Ammon's horn (tissue), 1 donor: ENCODE results near the gene AKAIN1.

Experiments used
- DNase-seq: peaks from one replicate; pipeline ENCODE4 v3.0.0-alpha.2; 2016; ENCODE audit warnings: low spot score

The AKAIN1 gene

GRCh38 chr18:5159080-5159479 lies 38.0 kb downstream of the AKAIN1 start:
- DNase-seq: no peak

GRCh38 chr18:5158587-5158986 lies 38.5 kb downstream of the AKAIN1 start:
- no peak for DNase-seq

GRCh38 chr18:5158172-5158571 lies 38.9 kb downstream of the AKAIN1 start:
- DNase-seq: no peak

GRCh38 chr18:5155907-5156287 lies 41.2 kb downstream of the AKAIN1 start:
- no peak for DNase-seq

GRCh38 chr18:5155218-5155906 lies 41.7 kb downstream of the AKAIN1 start:
- DNase-seq: no peak

GRCh38 chr18:5152343-5153020 lies 44.6 kb downstream of the AKAIN1 start:
- DNase-seq: no peak

GRCh38 chr18:5150894-5151293 lies 46.2 kb downstream of the AKAIN1 start:
- DNase-seq: no peak

GRCh38 chr18:5146093-5146492 lies 51.0 kb downstream of the AKAIN1 start:
- no peak for DNase-seq

- no peak for DNase-seq
Measured at GRCh38 chr18:5145168-5145825, 51.8 kb downstream of the AKAIN1 start.

- DNase-seq: no peak
Measured at GRCh38 chr18:5144629-5145028, 52.4 kb downstream of the AKAIN1 start.

- DNase-seq: no peak
Measured at GRCh38 chr18:5142859-5143258, 54.2 kb downstream of the AKAIN1 start.

GRCh38 chr18:5142131-5142530 lies 54.9 kb downstream of the AKAIN1 start:
- no peak for DNase-seq

- no peak for DNase-seq
Measured at GRCh38 chr18:5137261-5137660, 59.8 kb downstream of the AKAIN1 start.

- DNase-seq: no peak
Measured at GRCh38 chr18:5132987-5133386, 64.1 kb downstream of the AKAIN1 start.

- no peak for DNase-seq
Measured at GRCh38 chr18:5122272-5122671, 74.8 kb downstream of the AKAIN1 start.

GRCh38 chr18:5110266-5110665 lies 86.8 kb downstream of the AKAIN1 start:
- no peak for DNase-seq

- no peak for DNase-seq
Measured at GRCh38 chr18:5107988-5108387, 89.1 kb downstream of the AKAIN1 start.

- no peak for DNase-seq
Measured at GRCh38 chr18:5106730-5107129, 90.3 kb downstream of the AKAIN1 start.

- no peak for DNase-seq
Measured at GRCh38 chr18:5104246-5104645, 92.8 kb downstream of the AKAIN1 start.

- DNase-seq: no peak
Measured at GRCh38 chr18:5103693-5104092, 93.4 kb downstream of the AKAIN1 start.

- DNase-seq: peak; percentile 21
Measured at GRCh38 chr18:5103286-5103685, 93.8 kb downstream of the AKAIN1 start.

- peak; percentile 22 for DNase-seq
Measured at GRCh38 chr18:5097116-5097703, 99.8 kb downstream of the AKAIN1 start.

GRCh38 chr18:5095239-5095638 lies 101.8 kb downstream of the AKAIN1 start:
- DNase-seq: no peak
